ENCODE measurements around the gene PROM1.

DNA sequence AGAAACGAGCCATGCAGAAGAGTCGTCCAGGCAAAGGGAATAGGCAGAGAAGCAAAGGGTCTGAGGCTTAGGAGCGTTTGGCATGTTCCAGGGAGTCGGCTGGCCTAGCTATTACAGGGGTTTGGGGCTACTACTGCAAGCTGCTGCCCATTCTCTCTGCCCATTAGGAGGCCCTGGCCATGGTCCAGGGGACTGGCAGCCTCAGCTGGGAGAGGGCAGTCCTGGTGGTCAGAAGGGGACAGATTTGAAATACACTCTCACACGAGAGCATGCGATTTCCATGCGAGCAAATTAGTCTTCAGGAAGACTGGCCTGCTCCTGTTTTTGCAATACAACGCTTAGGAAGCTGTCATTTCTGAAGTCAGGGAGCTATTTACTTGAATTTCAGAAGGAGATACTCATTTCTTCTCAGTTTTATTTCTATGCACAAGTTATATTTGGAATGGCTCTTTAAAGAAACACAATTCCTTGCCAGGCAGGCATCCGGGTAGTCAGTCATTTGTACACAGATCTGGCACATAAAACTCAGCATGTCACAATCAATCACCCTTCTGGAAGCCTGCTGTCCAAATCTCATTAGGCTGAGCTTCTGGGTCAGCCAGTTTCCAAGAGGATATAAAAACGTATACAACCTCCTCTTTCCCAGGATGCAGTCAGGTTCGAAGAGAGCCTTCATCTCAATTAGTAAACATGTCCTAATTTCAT is 27.0 kb downstream of the PROM1 start:
- TF ChIP-seq, protein P1, sequence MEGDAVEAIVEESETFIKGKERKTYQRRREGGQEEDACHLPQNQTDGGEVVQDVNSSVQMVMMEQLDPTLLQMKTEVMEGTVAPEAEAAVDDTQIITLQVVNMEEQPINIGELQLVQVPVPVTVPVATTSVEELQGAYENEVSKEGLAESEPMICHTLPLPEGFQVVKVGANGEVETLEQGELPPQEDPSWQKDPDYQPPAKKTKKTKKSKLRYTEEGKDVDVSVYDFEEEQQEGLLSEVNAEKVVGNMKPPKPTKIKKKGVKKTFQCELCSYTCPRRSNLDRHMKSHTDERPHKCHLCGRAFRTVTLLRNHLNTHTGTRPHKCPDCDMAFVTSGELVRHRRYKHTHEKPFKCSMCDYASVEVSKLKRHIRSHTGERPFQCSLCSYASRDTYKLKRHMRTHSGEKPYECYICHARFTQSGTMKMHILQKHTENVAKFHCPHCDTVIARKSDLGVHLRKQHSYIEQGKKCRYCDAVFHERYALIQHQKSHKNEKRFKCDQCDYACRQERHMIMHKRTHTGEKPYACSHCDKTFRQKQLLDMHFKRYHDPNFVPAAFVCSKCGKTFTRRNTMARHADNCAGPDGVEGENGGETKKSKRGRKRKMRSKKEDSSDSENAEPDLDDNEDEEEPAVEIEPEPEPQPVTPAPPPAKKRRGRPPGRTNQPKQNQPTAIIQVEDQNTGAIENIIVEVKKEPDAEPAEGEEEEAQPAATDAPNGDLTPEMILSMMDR (conservative IDR thresholded peaks at IDR 0.05; ENCODE audit: low read depth, low read length): no peak
- no peak for TF ChIP-seq RAD21 (IDR thresholded peaks at IDR 0.05; ENCODE audit: low read length)
